ENCODE results near the gene LRRN4CL.

The LRRN4CL gene

DNA sequence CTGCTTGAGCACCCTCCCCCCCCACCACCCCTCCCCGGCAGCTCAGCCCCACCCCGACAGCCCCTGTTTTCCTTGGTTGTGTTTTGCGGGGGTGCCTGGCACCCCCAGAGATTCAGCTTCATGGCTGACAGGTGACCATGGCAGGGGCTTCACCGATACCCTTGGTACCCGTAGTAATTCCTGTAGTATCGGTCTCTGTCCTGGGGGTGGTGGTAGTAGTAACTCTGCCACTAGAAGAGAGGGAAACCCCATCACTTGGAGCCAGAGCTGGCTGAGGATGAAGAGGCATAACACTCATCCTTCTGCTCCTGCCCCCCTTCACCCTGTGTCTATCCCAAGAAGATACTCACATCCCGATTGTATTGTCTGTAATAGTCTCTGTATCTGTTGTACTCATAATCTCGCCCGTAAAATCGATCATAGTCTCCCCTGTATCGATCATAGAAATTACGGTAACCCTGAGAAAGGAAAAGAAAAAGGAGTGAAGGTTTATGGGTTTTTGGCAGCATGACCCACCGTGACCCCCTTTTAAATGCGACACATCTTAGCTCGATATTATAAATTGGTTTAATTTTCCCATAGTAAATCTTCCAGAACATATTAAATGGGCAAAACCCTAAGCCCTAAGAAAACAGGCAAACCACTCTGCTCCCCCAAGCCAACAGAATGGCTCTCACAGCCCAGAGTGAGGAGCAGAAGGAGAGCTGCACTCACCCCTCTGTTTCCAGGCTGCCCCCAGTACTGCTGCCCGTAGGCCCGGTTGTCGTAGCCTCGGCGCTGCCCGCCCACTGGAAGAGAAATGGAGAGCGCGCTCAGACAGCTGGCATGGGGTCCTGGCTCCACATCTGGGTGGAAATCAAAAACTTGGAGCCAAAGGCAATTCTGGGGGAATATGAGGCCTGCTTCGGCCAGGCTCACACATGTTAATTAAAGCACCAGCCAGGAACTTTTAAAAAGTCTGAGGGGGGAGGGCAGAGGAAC, 26.1 kb upstream of the LRRN4CL start:
- TF ChIP-seq FOXM1 (IDR thresholded peaks at IDR 0.05; ENCODE audit: borderline replicate concordance, low read depth): no peak
- no peak for TF ChIP-seq TAF1 (IDR thresholded peaks at IDR 0.05; ENCODE audit: low read depth)
- no peak for TF ChIP-seq TCF12 (IDR thresholded peaks at IDR 0.05; ENCODE audit: low read depth)
- no peak for TF ChIP-seq RAD21 (IDR thresholded peaks at IDR 0.05; ENCODE audit: low read depth)
- TF ChIP-seq CEBPB (IDR thresholded peaks at IDR 0.05): no peak
- TF ChIP-seq NFIC (IDR thresholded peaks at IDR 0.05): no peak
- no peak for TF ChIP-seq ZBTB7A (IDR thresholded peaks at IDR 0.05; ENCODE audit: low read depth)
- TF ChIP-seq YY1 (IDR thresholded peaks at IDR 0.05; ENCODE audit: low read depth): no peak
- no peak for TF ChIP-seq TEAD4 (IDR thresholded peaks at IDR 0.05)
- TF ChIP-seq, protein P1, sequence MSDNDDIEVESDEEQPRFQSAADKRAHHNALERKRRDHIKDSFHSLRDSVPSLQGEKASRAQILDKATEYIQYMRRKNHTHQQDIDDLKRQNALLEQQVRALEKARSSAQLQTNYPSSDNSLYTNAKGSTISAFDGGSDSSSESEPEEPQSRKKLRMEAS (IDR thresholded peaks at IDR 0.05): no peak
- no peak for TF ChIP-seq EGR1 (IDR thresholded peaks at IDR 0.05)

DNA sequence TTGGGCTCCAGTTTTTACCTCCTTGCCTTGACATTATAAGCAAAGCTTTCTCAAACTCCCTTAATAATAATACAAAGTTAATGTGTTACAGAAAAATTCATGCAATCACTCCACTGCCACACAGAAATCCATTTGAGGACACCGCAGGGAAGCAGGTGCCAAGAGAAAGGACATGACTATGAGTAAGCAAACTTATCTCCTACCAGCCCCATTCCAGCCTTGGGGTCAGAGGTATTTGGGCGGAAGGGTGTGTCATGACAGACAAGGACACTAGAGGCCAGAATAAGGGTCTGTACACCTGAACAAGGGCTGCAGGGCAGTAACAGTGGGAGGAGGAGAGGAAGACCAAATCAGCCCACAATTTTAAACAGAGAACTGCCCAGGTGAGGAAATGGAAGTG, 24.0 kb upstream of the LRRN4CL start:
- TF ChIP-seq, protein P2, sequence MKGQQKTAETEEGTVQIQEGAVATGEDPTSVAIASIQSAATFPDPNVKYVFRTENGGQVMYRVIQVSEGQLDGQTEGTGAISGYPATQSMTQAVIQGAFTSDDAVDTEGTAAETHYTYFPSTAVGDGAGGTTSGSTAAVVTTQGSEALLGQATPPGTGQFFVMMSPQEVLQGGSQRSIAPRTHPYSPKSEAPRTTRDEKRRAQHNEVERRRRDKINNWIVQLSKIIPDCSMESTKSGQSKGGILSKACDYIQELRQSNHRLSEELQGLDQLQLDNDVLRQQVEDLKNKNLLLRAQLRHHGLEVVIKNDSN (IDR thresholded peaks at IDR 0.05): no peak
- TF ChIP-seq CEBPB (IDR thresholded peaks at IDR 0.05): no peak
- no peak for TF ChIP-seq CREB1 (IDR thresholded peaks at IDR 0.05; ENCODE audit: low read depth)

DNA sequence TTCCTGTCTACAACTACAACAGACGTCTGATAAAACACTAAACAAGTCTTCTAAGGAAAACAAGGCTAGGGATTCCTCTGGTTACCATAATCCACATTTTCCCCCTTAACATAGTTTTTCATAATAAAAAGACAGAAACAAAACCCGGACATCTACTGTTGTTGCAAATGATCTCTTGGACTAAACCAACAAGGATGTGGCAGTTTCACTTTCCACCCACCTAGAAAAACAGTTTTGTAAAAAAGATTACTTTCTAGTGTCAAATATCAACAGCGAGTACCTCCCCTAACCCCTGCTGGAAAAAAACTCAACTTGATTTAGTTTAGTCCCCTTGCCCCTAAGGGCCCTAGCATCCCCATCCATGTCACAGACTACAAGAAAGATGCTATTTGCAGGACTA, 23.5 kb upstream of the LRRN4CL start:
- TF ChIP-seq CEBPB (IDR thresholded peaks at IDR 0.05) (no peak), ZBTB7A (IDR thresholded peaks at IDR 0.05; ENCODE audit: low read depth) (no peak), EGR1 (IDR thresholded peaks at IDR 0.05) (no peak), TEAD4 (IDR thresholded peaks at IDR 0.05) (no peak), CREB1 (IDR thresholded peaks at IDR 0.05; ENCODE audit: low read depth) (no peak), TCF12 (IDR thresholded peaks at IDR 0.05; ENCODE audit: low read depth) (no peak), NFIC (IDR thresholded peaks at IDR 0.05) (no peak), FOXM1 (IDR thresholded peaks at IDR 0.05; ENCODE audit: borderline replicate concordance, low read depth) (no peak), RAD21 (IDR thresholded peaks at IDR 0.05; ENCODE audit: low read depth) (no peak), EP300 (IDR thresholded peaks at IDR 0.05; ENCODE audit: borderline replicate concordance) (no peak), TAF1 (IDR thresholded peaks at IDR 0.05; ENCODE audit: low read depth) (no peak), YY1 (IDR thresholded peaks at IDR 0.05; ENCODE audit: low read depth) (no peak)
- TF ChIP-seq, protein P1 (IDR thresholded peaks at IDR 0.05): no peak
- TF ChIP-seq, protein P2 (IDR thresholded peaks at IDR 0.05): no peak
- TF ChIP-seq, protein P3, sequence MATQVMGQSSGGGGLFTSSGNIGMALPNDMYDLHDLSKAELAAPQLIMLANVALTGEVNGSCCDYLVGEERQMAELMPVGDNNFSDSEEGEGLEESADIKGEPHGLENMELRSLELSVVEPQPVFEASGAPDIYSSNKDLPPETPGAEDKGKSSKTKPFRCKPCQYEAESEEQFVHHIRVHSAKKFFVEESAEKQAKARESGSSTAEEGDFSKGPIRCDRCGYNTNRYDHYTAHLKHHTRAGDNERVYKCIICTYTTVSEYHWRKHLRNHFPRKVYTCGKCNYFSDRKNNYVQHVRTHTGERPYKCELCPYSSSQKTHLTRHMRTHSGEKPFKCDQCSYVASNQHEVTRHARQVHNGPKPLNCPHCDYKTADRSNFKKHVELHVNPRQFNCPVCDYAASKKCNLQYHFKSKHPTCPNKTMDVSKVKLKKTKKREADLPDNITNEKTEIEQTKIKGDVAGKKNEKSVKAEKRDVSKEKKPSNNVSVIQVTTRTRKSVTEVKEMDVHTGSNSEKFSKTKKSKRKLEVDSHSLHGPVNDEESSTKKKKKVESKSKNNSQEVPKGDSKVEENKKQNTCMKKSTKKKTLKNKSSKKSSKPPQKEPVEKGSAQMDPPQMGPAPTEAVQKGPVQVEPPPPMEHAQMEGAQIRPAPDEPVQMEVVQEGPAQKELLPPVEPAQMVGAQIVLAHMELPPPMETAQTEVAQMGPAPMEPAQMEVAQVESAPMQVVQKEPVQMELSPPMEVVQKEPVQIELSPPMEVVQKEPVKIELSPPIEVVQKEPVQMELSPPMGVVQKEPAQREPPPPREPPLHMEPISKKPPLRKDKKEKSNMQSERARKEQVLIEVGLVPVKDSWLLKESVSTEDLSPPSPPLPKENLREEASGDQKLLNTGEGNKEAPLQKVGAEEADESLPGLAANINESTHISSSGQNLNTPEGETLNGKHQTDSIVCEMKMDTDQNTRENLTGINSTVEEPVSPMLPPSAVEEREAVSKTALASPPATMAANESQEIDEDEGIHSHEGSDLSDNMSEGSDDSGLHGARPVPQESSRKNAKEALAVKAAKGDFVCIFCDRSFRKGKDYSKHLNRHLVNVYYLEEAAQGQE (IDR thresholded peaks at IDR 0.05; ENCODE audit: low read depth): no peak

DNA sequence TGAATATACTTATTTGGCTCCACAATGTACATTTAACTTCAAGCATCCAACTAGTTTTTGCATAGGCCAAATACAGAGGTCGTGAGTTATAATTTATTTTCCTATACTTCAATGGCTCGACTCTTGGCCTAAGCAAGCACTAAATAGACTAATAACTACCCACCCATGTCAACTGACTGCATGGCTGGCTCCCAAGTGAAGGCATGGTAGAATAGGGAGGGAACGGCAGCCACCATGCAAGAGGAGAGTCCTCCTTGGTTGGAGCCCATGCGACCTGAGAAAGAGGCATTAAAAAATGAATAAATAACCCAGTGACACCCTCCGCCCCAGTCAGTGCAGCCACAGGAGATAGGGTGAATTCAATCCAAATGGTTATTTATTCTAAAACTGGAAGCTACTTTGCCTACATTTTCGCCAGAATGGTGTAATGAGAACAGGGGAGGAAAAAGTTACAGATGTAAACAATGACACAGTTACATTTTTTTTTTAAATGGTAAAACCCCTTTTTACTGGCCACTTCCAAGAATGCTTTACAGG, 23.0 kb upstream of the LRRN4CL start:
- TF ChIP-seq EP300 (IDR thresholded peaks at IDR 0.05; ENCODE audit: borderline replicate concordance) (no peak), NFIC (IDR thresholded peaks at IDR 0.05) (no peak), FOXM1 (IDR thresholded peaks at IDR 0.05; ENCODE audit: borderline replicate concordance, low read depth) (no peak), RAD21 (IDR thresholded peaks at IDR 0.05; ENCODE audit: low read depth) (no peak), TAF1 (IDR thresholded peaks at IDR 0.05; ENCODE audit: low read depth) (no peak), CEBPB (IDR thresholded peaks at IDR 0.05) (no peak), TEAD4 (IDR thresholded peaks at IDR 0.05) (no peak), EGR1 (IDR thresholded peaks at IDR 0.05) (no peak), CREB1 (IDR thresholded peaks at IDR 0.05; ENCODE audit: low read depth) (no peak), ZBTB7A (IDR thresholded peaks at IDR 0.05; ENCODE audit: low read depth) (no peak), YY1 (IDR thresholded peaks at IDR 0.05; ENCODE audit: low read depth) (no peak), TCF12 (IDR thresholded peaks at IDR 0.05; ENCODE audit: low read depth) (no peak)
- TF ChIP-seq, protein P1 (IDR thresholded peaks at IDR 0.05): no peak
- TF ChIP-seq, protein P2 (IDR thresholded peaks at IDR 0.05): no peak
- TF ChIP-seq, protein P3 (IDR thresholded peaks at IDR 0.05; ENCODE audit: low read depth): no peak
